ENCODE data around the gene SGK1. TPM values are rescaled to one million over a fixed set of nuclear protein-coding genes. Genes with fewer than 3 reads are reported as not detected.
A peak's percentile ranks its signal among the peaks of the same experiment; 100 is the strongest.

Gene SGK1
- total RNA-seq, 4 donors from 2014 or later = 379 to 684 (median 450) TPM

- TF ChIP-seq POLR2AphosphoS5 (IDR thresholded peaks at IDR 0.05) = peak in 1 of 3 donors; percentile 15
- TF ChIP-seq EP300 (IDR thresholded peaks at IDR 0.05) = no peak
- Histone ChIP-seq H3K36me3 (no peaks in the 10 kb centered on the region), H3K9me3 (no peaks in the 10 kb centered on the region), H3K27ac (peak overlapping the region; percentile 84), H3K4me3 (peak overlapping the region; percentile 2), H3K4me1 (peaks cover 27% of the 10 kb centered on the region), H3K27me3 (no peaks in the 10 kb centered on the region)
- DNase-seq (ENCODE audit: low spot score in 2 of 2) = no peak
- 68% methylated on average over 22 of the region's 22 CpGs for WGBS
These were observed 30.2 kb upstream of the SGK1 start for GRCh38 chr6:134347885-134348805.

- WGBS = 93% methylated on average over 7 of the region's 7 CpGs
- peak overlapping the region; percentile 84 for H3K27ac ChIP-seq
- H3K36me3 ChIP-seq = no peaks in the 10 kb centered on the region
- no peak overlapping the region for H3K4me3 ChIP-seq
- DNase-seq (ENCODE audit: low spot score in 2 of 2) = no peak
- peaks cover 32% of the 10 kb centered on the region for H3K4me1 ChIP-seq
- no peaks in the 10 kb centered on the region for H3K9me3 ChIP-seq
- TF ChIP-seq CTCF (IDR thresholded peaks at IDR 0.05) (no peak), POLR2AphosphoS5 (IDR thresholded peaks at IDR 0.05) (no peak), EP300 (IDR thresholded peaks at IDR 0.05) (no peak), POLR2A (IDR thresholded peaks at IDR 0.05) (no peak)
- no peaks in the 10 kb centered on the region for H3K27me3 ChIP-seq
These were observed 29.1 kb upstream of the SGK1 start for GRCh38 chr6:134346932-134347545.

GRCh38 chr6:134345789-134346188, 27.9 kb upstream of the SGK1 start:
- H3K36me3 ChIP-seq = no peaks in the 10 kb centered on the region
- H3K9me3 ChIP-seq = no peaks in the 10 kb centered on the region
- 60% methylated on average over 8 of the region's 8 CpGs for WGBS
- H3K4me1 ChIP-seq = peaks cover 32% of the 10 kb centered on the region
- peak overlapping the region; percentile 32 for H3K27ac ChIP-seq
- no peaks in the 10 kb centered on the region for H3K27me3 ChIP-seq
- DNase-seq (ENCODE audit: low spot score in 2 of 2) = no peak
- no peak overlapping the region for H3K4me3 ChIP-seq
- TF ChIP-seq CTCF (IDR thresholded peaks at IDR 0.05) (no peak), POLR2A (IDR thresholded peaks at IDR 0.05) (no peak), EP300 (IDR thresholded peaks at IDR 0.05) (no peak), POLR2AphosphoS5 (IDR thresholded peaks at IDR 0.05) (no peak)

GRCh38 chr6:134343066-134343465, 25.2 kb upstream of the SGK1 start:
- peak overlapping the region; percentile 35 for H3K27ac ChIP-seq
- TF ChIP-seq EP300 (IDR thresholded peaks at IDR 0.05) (no peak), POLR2AphosphoS5 (IDR thresholded peaks at IDR 0.05) (no peak), POLR2A (IDR thresholded peaks at IDR 0.05) (no peak), CTCF (IDR thresholded peaks at IDR 0.05) (no peak)
- H3K4me1 ChIP-seq = peaks cover 24% of the 10 kb centered on the region
- no peaks in the 10 kb centered on the region for H3K9me3 ChIP-seq
- no peaks in the 10 kb centered on the region for H3K36me3 ChIP-seq
- DNase-seq (ENCODE audit: low spot score in 2 of 2) = no peak
- no peak overlapping the region for H3K4me3 ChIP-seq
- 52% methylated on average over 6 of the region's 6 CpGs for WGBS
- H3K27me3 ChIP-seq = no peaks in the 10 kb centered on the region

- no peak overlapping the region for H3K4me3 ChIP-seq
- WGBS = 69% methylated on average over 9 of the region's 10 CpGs
- peak overlapping the region; percentile 35 for H3K27ac ChIP-seq
- no peaks in the 10 kb centered on the region for H3K36me3 ChIP-seq
- H3K27me3 ChIP-seq = no peaks in the 10 kb centered on the region
- peaks cover 15% of the 10 kb centered on the region for H3K4me1 ChIP-seq
- no peaks in the 10 kb centered on the region for H3K9me3 ChIP-seq
- DNase-seq (ENCODE audit: low spot score in 2 of 2) = no peak
- no peak for TF ChIP-seq CTCF (IDR thresholded peaks at IDR 0.05)
- TF ChIP-seq EP300 (IDR thresholded peaks at IDR 0.05) = no peak
- no peak for TF ChIP-seq POLR2A (IDR thresholded peaks at IDR 0.05)
- TF ChIP-seq POLR2AphosphoS5 (IDR thresholded peaks at IDR 0.05) = no peak
These were observed 24.2 kb upstream of the SGK1 start for GRCh38 chr6:134341999-134342567.

All from suprapubic skin (tissue), 4 donors.